SK-N-SH (cell line): ENCODE measurements around the gene FGF8. TPM values are rescaled to one million over a fixed set of nuclear protein-coding genes. Genes with fewer than 3 reads are reported as not detected.

ENCODE experiments used
- CTCF ChIA-PET: fragments of 300-600, 350-600 bp; formaldehyde crosslinking; extraction: SDS; loops from one replicate; lab custom pipeline; 2021; lab: Yijun Ruan, JAX
- POLR2A ChIA-PET: fragments of 350-600 bp; sonication (Branson Sonifier 250); formaldehyde crosslinking; extraction: SDS; loops from one replicate; lab custom pipeline; 2020; ENCODE audit warnings: antibody characterized with exemption, inconsistent platforms; lab: Yijun Ruan, JAX
- DNase-seq: peaks from one replicate; pipeline ENCODE4 v3.0.0; 2012
- H2AFZ ChIP-seq: fragments of 200-600 bp; sonication (generic); 2 replicates; pipeline ENCODE4 v1.8.1; 2016; ENCODE audit warnings: antibody characterized with exemption, mild to moderate bottlenecking, low read depth
- H3F3A ChIP-seq: fragments of 200-600 bp; sonication (generic); replicated peaks from 2 replicates; pipeline ENCODE3; 2016; ENCODE audit warnings: antibody characterized with exemption, mild to moderate bottlenecking; ENCODE audit not compliant: insufficient read depth
- H3K27ac ChIP-seq, 2 experiments: fragments of 200-500 bp in 1 of 2; fragments of 200-600 bp in 1 of 2; sonication (Bioruptor generic) in 1 of 2; sonication (generic), shearing (Covaris generic) in 1 of 2; 2 replicates each; pipeline versions ENCODE4 v1.5.1 to v1.6.1; 2014 to 2016; ENCODE audit warnings: low read depth in 2 of 2, inconsistent platforms in 1 of 2, low read length in 1 of 2, mild to moderate bottlenecking in 1 of 2, mixed read lengths in 1 of 2
- H3K27me3 ChIP-seq: fragments of 200-600 bp; sonication (generic), shearing (Covaris generic); 2 replicates; pipeline ENCODE4 v1.6.1; 2016; ENCODE audit warnings: mixed run types; ENCODE audit not compliant: insufficient read depth
- H3K36me3 ChIP-seq, 2 experiments: fragments of 200-500 bp in 1 of 2; fragments of 200-600 bp in 1 of 2; sonication (Bioruptor generic) in 1 of 2; sonication (generic) in 1 of 2; replicated peaks in 1 of 2; 2 replicates each; pipeline versions ENCODE3 to v1.5.1; 2014 to 2016; ENCODE audit warnings: low read length in 1 of 2, mild to moderate bottlenecking in 1 of 2; ENCODE audit not compliant: insufficient read depth in 2 of 2, control insufficient read depth in 1 of 2
- H3K4me1 ChIP-seq, 2 experiments: fragments of 200-500 bp in 1 of 2; fragments of 200-600 bp in 1 of 2; sonication (Bioruptor generic) in 1 of 2; sonication (generic), shearing (Covaris generic) in 1 of 2; 2 replicates each; pipeline versions ENCODE4 v1.5.1 to v1.6.1; 2014 to 2016; ENCODE audit warnings: low read depth in 1 of 2, low read length in 1 of 2, mixed run types in 1 of 2; ENCODE audit not compliant: insufficient read depth in 2 of 2, control insufficient read depth in 1 of 2
- H3K4me2 ChIP-seq: fragments of 200-600 bp; sonication (generic), shearing (Covaris generic); 2 replicates; pipeline ENCODE4 v1.6.1; 2017; ENCODE audit warnings: mixed run types
- H3K4me3 ChIP-seq, 2 experiments: fragments of 200-500 bp in 1 of 2; fragments of 200-600 bp in 1 of 2; sonication (Bioruptor generic) in 1 of 2; sonication (generic), shearing (Covaris generic) in 1 of 2; 2 replicates each; pipeline versions ENCODE4 v1.5.1 to v1.8.1; 2014 to 2016; ENCODE audit warnings: low read depth in 2 of 2, inconsistent platforms in 1 of 2, low read length in 1 of 2, mild to moderate bottlenecking in 1 of 2, mixed read lengths in 1 of 2, moderate library complexity in 1 of 2
- H3K79me2 ChIP-seq: fragments of 200-600 bp; sonication (generic); 2 replicates; pipeline ENCODE4 v1.8.1; 2017; ENCODE audit warnings: mild to moderate bottlenecking; ENCODE audit not compliant: insufficient read depth
- H3K9ac ChIP-seq: fragments of 200-600 bp; sonication (generic); 2 replicates; pipeline ENCODE4 v1.6.1; 2017; ENCODE audit warnings: mixed run types
- H3K9me2 ChIP-seq: fragments of 200-600 bp; sonication (generic); 2 replicates; pipeline ENCODE4 v1.6.1; 2017; ENCODE audit warnings: mixed run types
- H3K9me3 ChIP-seq: fragments of 200-600 bp; sonication (generic); 2 replicates; pipeline ENCODE4 v1.6.1; 2017; ENCODE audit warnings: mixed run types, mild to moderate bottlenecking, moderate library complexity
- H4K20me1 ChIP-seq: fragments of 200-600 bp; sonication (generic); 2 replicates; pipeline ENCODE4 v1.6.1; 2017; ENCODE audit warnings: mild to moderate bottlenecking, mixed run types; ENCODE audit not compliant: insufficient read depth
- GABPA ChIP-seq: IDR thresholded peaks from 2 replicates; pipeline ENCODE4 v1.4.0; 2012; ENCODE audit warnings: low read depth, mild to moderate bottlenecking
- GATA2 ChIP-seq: sonication (generic); formaldehyde crosslinking; IDR thresholded peaks from 2 replicates; pipeline ENCODE4 v1.5.0; 2020; ENCODE audit warnings: mild to moderate bottlenecking, missing genetic modification reagents
- IRF3 ChIP-seq: fragments of 150-350 bp; IDR thresholded peaks from 2 replicates; pipeline ENCODE4 v1.6.1; 2016; ENCODE audit warnings: mild to moderate bottlenecking, low read depth, low read length
- MAX ChIP-seq: IDR thresholded peaks from 2 replicates; pipeline ENCODE4 v1.4.0; 2012; ENCODE audit warnings: low read depth
- REST ChIP-seq: IDR thresholded peaks from 2 replicates; pipeline ENCODE4 v1.6.1; 2012; ENCODE audit warnings: mild to moderate bottlenecking, low read depth, low read length, moderate library complexity
- SMC3 ChIP-seq: IDR thresholded peaks from 2 replicates; pipeline ENCODE4 v1.6.1; 2012; ENCODE audit warnings: low read depth, low read length, improper control_type of control experiment
- TCF12 ChIP-seq: IDR thresholded peaks from 2 replicates; pipeline ENCODE4 v1.4.0; 2012
- WGBS: methylation state at CpG from one replicate; pipeline ENCODE4 v1.1.6; 2017; ENCODE audit warnings: low lambda C conversion rate; 5-methylcytosine and 5-hydroxymethylcytosine counted together
- polyA plus RNA-seq, 3 experiments: library from polyadenylated mRNA; depleted of rRNA; stranded (reverse); fragments of >200 nt; gene quantifications; 2 replicates each; pipeline ENCODE4 v1.2.3, GENCODE V29; 2012
- TF ChIP-seq, protein P1 (sequence below): IDR thresholded peaks from 2 replicates; pipeline ENCODE4 v1.4.0; 2012; ENCODE audit warnings: low read depth, borderline replicate concordance

FGF8 gene
- polyA plus RNA-seq, 1 of the 3 experiments (the other 2 are of a cell fraction) = not detected

- TF ChIP-seq, protein P1, sequence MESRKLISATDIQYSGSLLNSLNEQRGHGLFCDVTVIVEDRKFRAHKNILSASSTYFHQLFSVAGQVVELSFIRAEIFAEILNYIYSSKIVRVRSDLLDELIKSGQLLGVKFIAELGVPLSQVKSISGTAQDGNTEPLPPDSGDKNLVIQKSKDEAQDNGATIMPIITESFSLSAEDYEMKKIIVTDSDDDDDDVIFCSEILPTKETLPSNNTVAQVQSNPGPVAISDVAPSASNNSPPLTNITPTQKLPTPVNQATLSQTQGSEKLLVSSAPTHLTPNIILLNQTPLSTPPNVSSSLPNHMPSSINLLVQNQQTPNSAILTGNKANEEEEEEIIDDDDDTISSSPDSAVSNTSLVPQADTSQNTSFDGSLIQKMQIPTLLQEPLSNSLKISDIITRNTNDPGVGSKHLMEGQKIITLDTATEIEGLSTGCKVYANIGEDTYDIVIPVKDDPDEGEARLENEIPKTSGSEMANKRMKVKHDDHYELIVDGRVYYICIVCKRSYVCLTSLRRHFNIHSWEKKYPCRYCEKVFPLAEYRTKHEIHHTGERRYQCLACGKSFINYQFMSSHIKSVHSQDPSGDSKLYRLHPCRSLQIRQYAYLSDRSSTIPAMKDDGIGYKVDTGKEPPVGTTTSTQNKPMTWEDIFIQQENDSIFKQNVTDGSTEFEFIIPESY = no peak
- TF ChIP-seq, all 33 proteins: peak for 0
Observed at GRCh38 chr10:101816913-101817336, 41.0 kb upstream of the FGF8 start (continued).

DNA sequence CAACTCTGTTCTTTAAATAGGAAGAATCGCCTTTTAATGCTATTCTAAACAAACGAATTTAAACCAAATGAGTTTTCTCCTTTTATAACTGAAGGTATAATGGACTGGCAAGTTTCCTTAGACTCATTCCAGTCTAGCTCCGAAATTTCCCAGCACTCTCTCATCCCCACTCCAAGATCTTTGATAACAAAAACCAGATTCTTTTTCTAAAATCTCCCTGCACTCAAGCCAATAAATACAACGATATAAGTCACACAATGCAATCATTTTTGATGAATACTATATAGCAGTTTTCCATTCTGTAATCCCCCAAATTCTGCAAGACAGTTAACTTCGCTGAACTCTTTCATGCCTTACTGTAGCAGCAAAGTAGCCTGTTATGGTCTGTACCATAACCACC, 40.5 kb upstream of the FGF8 start:
- ChIA-PET POLR2A (interaction anchor here (0.6 kb wide), 1 partner anchor 773 kb away, joined by 3 read pairs; no protein-coding TSS in a partner anchor), CTCF (interaction anchor here (1.0 to 3.5 kb wide), 6 partner anchors 20 to 602 kb away, joined by 4 to 14 read pairs (median 8); no protein-coding TSS in a partner anchor)
- no peaks in the 10 kb centered on the region for H3K9me2 ChIP-seq
- H3K4me1 ChIP-seq = peaks cover 6 to 23% of the 10 kb centered on the region in 2 experiments; a peak in 3 of 4 replicates
- peak overlapping the region; percentile 7 to 81; a peak in 3 of 4 replicates for H3K27ac ChIP-seq
- DNase-seq = no peak
- peak overlapping the region; percentile 88 to 96 for H3K4me3 ChIP-seq
- H3K9ac ChIP-seq = peak overlapping the region; percentile 94
- peaks cover 69% of the 10 kb centered on the region for H3K79me2 ChIP-seq
- peaks cover 9% of the 10 kb centered on the region for H3F3A ChIP-seq
- H4K20me1 ChIP-seq = peaks cover 66% of the 10 kb centered on the region
- no peaks in the 10 kb centered on the region for H3K9me3 ChIP-seq
- H3K27me3 ChIP-seq = no peaks in the 10 kb centered on the region
- H3K36me3 ChIP-seq = peaks cover 20 to 34% of the 10 kb centered on the region in 2 experiments
- TF ChIP-seq TCF12 (no peak), IRF3 (no peak), GATA2 (CRISPR knock-in tag) (no peak)
- TF ChIP-seq, protein P1 = no peak
- H2AFZ ChIP-seq = no peak overlapping the region
- peak overlapping the region; percentile 92 for H3K4me2 ChIP-seq
- 1% methylated on average over 5 of the region's 5 CpGs for WGBS

DNA sequence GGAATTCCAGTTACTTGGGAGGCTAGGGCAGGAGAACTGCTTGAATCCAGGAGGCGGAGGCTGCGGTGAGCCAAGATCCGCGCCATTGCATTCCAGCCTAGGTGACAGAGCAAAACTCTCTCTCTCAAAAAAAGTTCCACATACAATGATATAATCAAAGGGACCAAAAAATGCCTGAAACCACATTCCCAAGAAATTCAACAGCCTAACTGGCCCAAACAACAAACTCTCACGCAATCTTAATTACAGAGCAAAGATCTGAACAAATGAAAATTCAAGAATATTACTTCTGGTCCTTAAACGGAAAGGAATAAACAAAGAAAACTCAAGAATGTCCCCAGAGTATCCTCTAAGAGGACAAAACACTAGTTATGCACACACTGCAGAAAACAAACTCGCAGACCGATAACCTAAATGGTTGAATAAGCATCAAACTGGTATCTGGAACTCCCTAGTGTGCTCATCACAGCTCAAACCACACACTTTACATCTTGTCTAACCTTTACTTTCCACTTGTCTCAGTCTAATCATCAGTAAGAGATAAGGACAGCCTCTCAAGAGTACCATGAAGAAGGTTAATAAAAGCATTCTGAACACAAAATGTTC, 38.7 kb upstream of the FGF8 start:
- peaks cover 9% of the 10 kb centered on the region for H3F3A ChIP-seq
- TF ChIP-seq GABPA (no peak), MAX (no peak), SMC3 (no peak), TCF12 (no peak), REST (no peak), GATA2 (CRISPR knock-in tag) (no peak)
- TF ChIP-seq, all 33 proteins: peak for 0
- H3K36me3 ChIP-seq = peaks cover 31 to 51% of the 10 kb centered on the region in 2 experiments
- ChIA-PET POLR2A (no interaction called here), CTCF (interaction anchor here (0.9 to 3.8 kb wide), 6 partner anchors 21 to 212 kb away, joined by 3 to 14 read pairs (median 8); no protein-coding TSS in a partner anchor)
- peak overlapping the region in 1 of 2 experiments; percentile 31; a peak in 1 of 4 replicates for H3K27ac ChIP-seq
- peaks cover 6 to 21% of the 10 kb centered on the region in 2 experiments; a peak in 3 of 4 replicates for H3K4me1 ChIP-seq
- no peaks in the 10 kb centered on the region for H3K9me3 ChIP-seq
- no peak overlapping the region for H2AFZ ChIP-seq
- no peaks in the 10 kb centered on the region for H3K9me2 ChIP-seq
- H3K4me2 ChIP-seq = peak overlapping the region; percentile 92
- H3K27me3 ChIP-seq = no peaks in the 10 kb centered on the region
- DNase-seq = no peak
- H3K4me3 ChIP-seq = peak overlapping the region; percentile 88 to 96
- WGBS = 93% methylated on average over 8 of the region's 8 CpGs
- peaks cover 84% of the 10 kb centered on the region for H4K20me1 ChIP-seq
- H3K79me2 ChIP-seq = peaks cover 87% of the 10 kb centered on the region
- H3K9ac ChIP-seq = peak overlapping the region; percentile 94; the same call in 1 of the 2 replicates
